K562 (cell line): ENCODE data around the gene IL1RL1. TPM values are rescaled to one million over a fixed set of nuclear protein-coding genes. Genes with fewer than 3 reads are reported as not detected.

Source experiments
- BRD9 ChIP-seq: fragments of 450-650 bp; IDR thresholded peaks from 2 replicates; pipeline ENCODE4 v1.6.1; 2018; ENCODE audit warnings: low read depth; ENCODE audit not compliant: partially characterized antibody
- C11orf30 ChIP-seq: fragments of 450-650 bp; IDR thresholded peaks from 2 replicates; pipeline ENCODE4 v1.6.1; 2016; ENCODE audit warnings: low read depth, mild to moderate bottlenecking
- ELF1 ChIP-seq: fragments of 200-800 bp; sonication (Bioruptor generic); IDR thresholded peaks from 2 replicates; pipeline ENCODE4 v1.6.1; 2016; ENCODE audit warnings: missing genetic modification characterization, missing compliant biosample characterization
- EP300 ChIP-seq: IDR thresholded peaks from 2 replicates; pipeline ENCODE4 v1.6.1; 2012; ENCODE audit warnings: low read length, improper control_type of control experiment
- ETS2 ChIP-seq: IDR thresholded peaks from 2 replicates; pipeline ENCODE4 v1.6.1; 2016; ENCODE audit warnings: borderline replicate concordance, missing genetic modification characterization, mild to moderate bottlenecking, moderate library complexity, missing compliant biosample characterization; ENCODE audit not compliant: poor library complexity, severe bottlenecking
- HNRNPLL ChIP-seq: fragments of 200-400 bp; formaldehyde crosslinking; IDR thresholded peaks from 2 replicates; pipeline ENCODE4 v1.6.1; 2017; ENCODE audit warnings: low read length, low read depth, mild to moderate bottlenecking; ENCODE audit not compliant: poor library complexity, severe bottlenecking
- MTA1 ChIP-seq: fragments of 450-650 bp; IDR thresholded peaks from 2 replicates; pipeline ENCODE4 v1.6.1; 2017; ENCODE audit warnings: borderline replicate concordance
- NCOR1 ChIP-seq: fragments of 450-650 bp; IDR thresholded peaks from 2 replicates; pipeline ENCODE4 v1.6.1; 2016; ENCODE audit warnings: mild to moderate bottlenecking, moderate library complexity
- PML ChIP-seq: IDR thresholded peaks from 2 replicates; pipeline ENCODE4 v1.6.1; 2012; ENCODE audit warnings: low read length, inconsistent platforms
- PURB ChIP-seq: sonication (generic); formaldehyde crosslinking; IDR thresholded peaks from 2 replicates; pipeline ENCODE4 v1.9.0; 2021; ENCODE audit warnings: low read depth, mild to moderate bottlenecking, missing genetic modification reagents
- RBM25 ChIP-seq: fragments of 200-400 bp; formaldehyde crosslinking; IDR thresholded peaks from 2 replicates; pipeline ENCODE4 v1.6.1; 2018; ENCODE audit warnings: low read length, low read depth, moderate library complexity; ENCODE audit not compliant: severe bottlenecking
- RUNX1 ChIP-seq: sonication (generic); IDR thresholded peaks from 2 replicates; pipeline ENCODE4 v1.6.1; 2016; ENCODE audit warnings: antibody characterized with exemption, low read depth
- TAF7 ChIP-seq: fragments of 450-650 bp; IDR thresholded peaks from 2 replicates; pipeline ENCODE4 v1.6.1; 2016; ENCODE audit warnings: missing genetic modification characterization, missing compliant biosample characterization
- ZBTB7A ChIP-seq: IDR thresholded peaks from 2 replicates; pipeline ENCODE4 v1.6.1; 2011; ENCODE audit warnings: low read depth, mild to moderate bottlenecking, low read length, moderate library complexity, borderline replicate concordance; ENCODE audit not compliant: control insufficient read depth
- ZFX ChIP-seq: sonication (generic); formaldehyde crosslinking; IDR thresholded peaks from 2 replicates; pipeline ENCODE4 v1.8.0; 2022; ENCODE audit warnings: mild to moderate bottlenecking, missing genetic modification reagents, moderate library complexity
- ZNF354B ChIP-seq: fragments of 250-450 bp; sonication (Bioruptor Pico); IDR thresholded peaks from 2 replicates; pipeline ENCODE4 v1.4.0; 2020
- ZNF77 ChIP-seq: fragments of 250-450 bp; sonication (Bioruptor Pico); IDR thresholded peaks from 2 replicates; pipeline ENCODE4 v1.5.0; 2020
- polyA plus RNA-seq, 8 experiments: library from polyadenylated mRNA; depleted of rRNA in 4 of 8; stranded (reverse) in 5 of 8; unstranded in 3 of 8; fragments of >200 nt; fragmentation: Nextera tagmentation in 2 of 8; fragmentation: Illumina TruSeq in 1 of 8; extraction: Ambion mirVana in 2 of 8; extraction: Trizol in 1 of 8; gene quantifications; 2 replicates each; pipeline versions ENCODE4 v1.2.1 to v1.2.3, GENCODE V29; 2011 to 2014; ENCODE audit warnings: inconsistent platforms in 1 of 8, missing spikeins in 1 of 8
- total RNA-seq, 7 experiments: library from RNA; depleted of rRNA in 6 of 7; stranded (reverse); fragments of >200 nt in 6 of 7; fragmentation: Illumina TruSeq in 2 of 7; extraction: Trizol in 2 of 7; gene quantifications; 2 replicates each; pipeline versions ENCODE4 v1.2.1 to v1.2.3, GENCODE V29; 2011 to 2021; ENCODE audit warnings: low replicate concordance in 1 of 7
- TF ChIP-seq, protein P1 (sequence below), 2 experiments: fragments of 250-450 bp in 1 of 2; fragments of 450-650 bp in 1 of 2; sonication (Bioruptor Pico) in 1 of 2; IDR thresholded peaks; 2 replicates each; pipeline versions ENCODE4 v1.6.1 to v1.8.0; 2016 to 2021; ENCODE audit warnings: mild to moderate bottlenecking in 2 of 2, moderate library complexity in 2 of 2, missing compliant biosample characterization in 1 of 2, missing genetic modification characterization in 1 of 2
- TF ChIP-seq, protein P2 (sequence below): sonication (generic); formaldehyde crosslinking; IDR thresholded peaks from 2 replicates; pipeline ENCODE4 v1.8.0; 2022; ENCODE audit warnings: mild to moderate bottlenecking, low read depth, missing genetic modification reagents
- TF ChIP-seq, protein P3 (sequence below): fragments of 200-400 bp; formaldehyde crosslinking; IDR thresholded peaks from 2 replicates; pipeline ENCODE4 v1.6.1; 2017; ENCODE audit warnings: mild to moderate bottlenecking, low read depth, low read length, moderate library complexity
- TF ChIP-seq, protein P4 (sequence below): fragments of 250-450 bp; sonication (Bioruptor Pico); IDR thresholded peaks from 2 replicates; pipeline ENCODE4 v1.5.0; 2021
- TF ChIP-seq, protein P5 (sequence below): fragments of 450-650 bp; formaldehyde crosslinking; conservative IDR thresholded peaks from 2 replicates; pipeline ENCODE4 v1.4.0; 2022; ENCODE audit warnings: mild to moderate bottlenecking, missing genetic modification characterization

Gene IL1RL1
- total and polyA plus RNA-seq, 9 of the 15 experiments (the other 6 are each of a cell fraction or from before 2014, with no cell fraction given), result 0.06 to 3.3 (median 0.59) TPM

DNA sequence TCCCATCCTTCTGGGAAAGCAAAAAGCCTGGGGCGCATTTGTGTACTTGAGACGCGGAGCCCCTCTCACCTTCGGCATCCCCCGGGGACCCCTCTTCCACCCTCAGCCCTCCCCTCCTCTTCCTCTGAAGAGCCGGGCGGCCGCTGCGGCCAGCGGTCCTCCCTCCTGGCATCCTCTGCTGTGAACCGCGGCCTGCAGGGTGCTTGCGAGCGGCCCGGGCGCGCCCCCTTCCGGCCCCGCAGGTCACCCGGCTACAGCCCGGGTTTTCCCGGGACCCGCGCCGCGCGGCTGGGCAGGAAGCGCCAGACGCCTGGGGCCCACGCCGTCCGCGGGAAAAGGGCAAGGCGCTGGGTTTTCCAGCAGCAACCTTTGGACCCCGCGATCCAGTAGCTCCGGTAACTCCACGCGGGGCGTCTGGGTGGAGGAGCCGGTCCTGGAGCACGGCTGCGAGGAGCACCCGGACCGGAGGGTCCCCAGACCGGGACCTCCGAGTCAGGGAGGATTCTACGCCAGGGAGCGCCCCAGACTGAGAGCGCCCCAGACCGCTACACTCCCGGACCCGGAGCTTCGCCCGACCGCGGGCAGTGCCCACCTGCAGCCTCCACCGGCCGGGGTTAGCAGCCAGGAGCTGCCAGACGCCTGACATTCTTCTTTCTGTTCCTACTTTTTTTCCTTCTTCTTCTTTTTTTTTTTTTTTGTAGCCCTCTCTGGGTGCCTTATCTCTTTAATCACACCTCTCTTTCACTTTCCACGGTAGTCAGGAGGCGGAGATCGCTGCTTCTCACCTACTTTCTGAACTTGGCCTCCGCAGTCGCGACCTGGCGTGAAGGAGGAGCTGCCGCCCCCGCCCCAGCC lies 44.4 kb downstream of the IL1RL1 start, which contains the start of gene IL18R1 (continued):
- TF ChIP-seq, protein P1, sequence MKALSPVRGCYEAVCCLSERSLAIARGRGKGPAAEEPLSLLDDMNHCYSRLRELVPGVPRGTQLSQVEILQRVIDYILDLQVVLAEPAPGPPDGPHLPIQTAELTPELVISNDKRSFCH (CRISPR knock-in tag; IDR thresholded peaks at IDR 0.05), result no peak
- TF ChIP-seq, protein P1 (tag; IDR thresholded peaks at IDR 0.05), result no peak
- no peak for TF ChIP-seq ZNF77
- TF ChIP-seq HNRNPLL, result no peak
- TF ChIP-seq, protein P2, sequence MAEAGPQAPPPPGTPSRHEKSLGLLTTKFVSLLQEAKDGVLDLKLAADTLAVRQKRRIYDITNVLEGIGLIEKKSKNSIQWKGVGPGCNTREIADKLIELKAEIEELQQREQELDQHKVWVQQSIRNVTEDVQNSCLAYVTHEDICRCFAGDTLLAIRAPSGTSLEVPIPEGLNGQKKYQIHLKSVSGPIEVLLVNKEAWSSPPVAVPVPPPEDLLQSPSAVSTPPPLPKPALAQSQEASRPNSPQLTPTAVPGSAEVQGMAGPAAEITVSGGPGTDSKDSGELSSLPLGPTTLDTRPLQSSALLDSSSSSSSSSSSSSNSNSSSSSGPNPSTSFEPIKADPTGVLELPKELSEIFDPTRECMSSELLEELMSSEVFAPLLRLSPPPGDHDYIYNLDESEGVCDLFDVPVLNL (CRISPR knock-in tag), result no peak
- no peak for TF ChIP-seq RUNX1
- TF ChIP-seq, protein P3, sequence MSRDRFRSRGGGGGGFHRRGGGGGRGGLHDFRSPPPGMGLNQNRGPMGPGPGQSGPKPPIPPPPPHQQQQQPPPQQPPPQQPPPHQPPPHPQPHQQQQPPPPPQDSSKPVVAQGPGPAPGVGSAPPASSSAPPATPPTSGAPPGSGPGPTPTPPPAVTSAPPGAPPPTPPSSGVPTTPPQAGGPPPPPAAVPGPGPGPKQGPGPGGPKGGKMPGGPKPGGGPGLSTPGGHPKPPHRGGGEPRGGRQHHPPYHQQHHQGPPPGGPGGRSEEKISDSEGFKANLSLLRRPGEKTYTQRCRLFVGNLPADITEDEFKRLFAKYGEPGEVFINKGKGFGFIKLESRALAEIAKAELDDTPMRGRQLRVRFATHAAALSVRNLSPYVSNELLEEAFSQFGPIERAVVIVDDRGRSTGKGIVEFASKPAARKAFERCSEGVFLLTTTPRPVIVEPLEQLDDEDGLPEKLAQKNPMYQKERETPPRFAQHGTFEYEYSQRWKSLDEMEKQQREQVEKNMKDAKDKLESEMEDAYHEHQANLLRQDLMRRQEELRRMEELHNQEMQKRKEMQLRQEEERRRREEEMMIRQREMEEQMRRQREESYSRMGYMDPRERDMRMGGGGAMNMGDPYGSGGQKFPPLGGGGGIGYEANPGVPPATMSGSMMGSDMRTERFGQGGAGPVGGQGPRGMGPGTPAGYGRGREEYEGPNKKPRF, result no peak
- TF ChIP-seq ELF1 (tag), result peak; percentile 43; the same call in 1 of the 2 replicates
- TF ChIP-seq ETS2, result no peak
- TF ChIP-seq MTA1, result no peak
- TF ChIP-seq, protein P4, sequence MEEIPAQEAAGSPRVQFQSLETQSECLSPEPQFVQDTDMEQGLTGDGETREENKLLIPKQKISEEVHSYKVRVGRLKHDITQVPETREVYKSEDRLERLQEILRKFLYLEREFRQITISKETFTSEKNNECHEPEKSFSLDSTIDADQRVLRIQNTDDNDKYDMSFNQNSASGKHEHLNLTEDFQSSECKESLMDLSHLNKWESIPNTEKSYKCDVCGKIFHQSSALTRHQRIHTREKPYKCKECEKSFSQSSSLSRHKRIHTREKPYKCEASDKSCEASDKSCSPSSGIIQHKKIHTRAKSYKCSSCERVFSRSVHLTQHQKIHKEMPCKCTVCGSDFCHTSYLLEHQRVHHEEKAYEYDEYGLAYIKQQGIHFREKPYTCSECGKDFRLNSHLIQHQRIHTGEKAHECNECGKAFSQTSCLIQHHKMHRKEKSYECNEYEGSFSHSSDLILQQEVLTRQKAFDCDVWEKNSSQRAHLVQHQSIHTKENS, result no peak
- peak; percentile 75; the same call in 1 of the 2 replicates for TF ChIP-seq ZBTB7A
- TF ChIP-seq TAF7 (tag), result no peak
- no peak for TF ChIP-seq C11orf30
- TF ChIP-seq BRD9, result no peak
- TF ChIP-seq ZNF354B (CRISPR knock-in tag), result no peak
- TF ChIP-seq RBM25, result peak; percentile 29
- TF ChIP-seq PURB (CRISPR knock-in tag), result no peak
- TF ChIP-seq, protein P5, sequence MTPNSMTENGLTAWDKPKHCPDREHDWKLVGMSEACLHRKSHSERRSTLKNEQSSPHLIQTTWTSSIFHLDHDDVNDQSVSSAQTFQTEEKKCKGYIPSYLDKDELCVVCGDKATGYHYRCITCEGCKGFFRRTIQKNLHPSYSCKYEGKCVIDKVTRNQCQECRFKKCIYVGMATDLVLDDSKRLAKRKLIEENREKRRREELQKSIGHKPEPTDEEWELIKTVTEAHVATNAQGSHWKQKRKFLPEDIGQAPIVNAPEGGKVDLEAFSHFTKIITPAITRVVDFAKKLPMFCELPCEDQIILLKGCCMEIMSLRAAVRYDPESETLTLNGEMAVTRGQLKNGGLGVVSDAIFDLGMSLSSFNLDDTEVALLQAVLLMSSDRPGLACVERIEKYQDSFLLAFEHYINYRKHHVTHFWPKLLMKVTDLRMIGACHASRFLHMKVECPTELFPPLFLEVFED (CRISPR knock-in tag), result no peak
- TF ChIP-seq NCOR1, result no peak
- no peak for TF ChIP-seq PML
- TF ChIP-seq ZFX (CRISPR knock-in tag), result peak; percentile 58; the same call in 1 of the 2 replicates
- TF ChIP-seq EP300, result no peak
